ENCODE results near the gene ILKAP.
A peak's percentile ranks its signal among the peaks of the same experiment; 100 is the strongest.

The ILKAP gene

DNA sequence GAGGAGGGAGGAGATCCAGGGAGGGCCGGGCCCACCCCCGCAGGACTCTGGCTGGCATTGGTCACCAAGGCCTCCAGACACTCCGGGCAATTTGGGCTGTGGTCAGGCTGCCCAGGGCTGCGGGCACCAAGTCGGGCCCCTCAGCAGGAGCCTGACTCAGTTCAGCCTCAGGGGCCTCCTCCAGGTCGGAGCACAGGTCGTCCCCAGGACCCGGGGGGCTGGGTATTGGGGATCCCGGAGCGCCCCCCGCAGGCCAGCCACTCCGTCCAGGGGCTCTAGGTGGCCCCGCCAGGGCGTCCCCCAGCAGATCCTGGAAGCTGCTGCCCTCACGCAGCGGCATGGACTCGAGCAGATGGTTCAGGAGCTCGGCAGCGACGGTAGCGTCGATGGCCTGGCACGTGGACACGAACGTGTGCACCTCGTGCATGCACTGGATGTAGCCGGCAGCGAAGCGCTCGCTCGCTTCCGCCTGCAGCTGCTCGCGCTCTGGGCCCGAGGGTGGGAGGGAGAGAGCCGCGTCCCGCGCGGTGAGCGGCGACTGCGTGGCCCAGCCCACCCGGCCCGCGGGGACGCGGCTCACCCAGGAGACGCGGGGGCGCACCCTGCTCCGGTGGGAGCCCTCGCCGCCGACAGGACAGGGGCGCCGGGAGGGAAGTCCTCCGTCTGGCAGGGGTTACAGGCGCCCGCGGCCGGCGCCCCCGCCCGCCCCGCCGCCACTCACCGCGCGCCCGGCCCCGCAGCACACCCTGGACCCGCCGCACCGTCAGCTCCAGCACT, 35.5 kb upstream of the ILKAP start:
- H3K4me3 ChIP-seq (replicated peaks; ENCODE audit: insufficient read depth, low read length): peak overlapping the region; percentile 67

DNA sequence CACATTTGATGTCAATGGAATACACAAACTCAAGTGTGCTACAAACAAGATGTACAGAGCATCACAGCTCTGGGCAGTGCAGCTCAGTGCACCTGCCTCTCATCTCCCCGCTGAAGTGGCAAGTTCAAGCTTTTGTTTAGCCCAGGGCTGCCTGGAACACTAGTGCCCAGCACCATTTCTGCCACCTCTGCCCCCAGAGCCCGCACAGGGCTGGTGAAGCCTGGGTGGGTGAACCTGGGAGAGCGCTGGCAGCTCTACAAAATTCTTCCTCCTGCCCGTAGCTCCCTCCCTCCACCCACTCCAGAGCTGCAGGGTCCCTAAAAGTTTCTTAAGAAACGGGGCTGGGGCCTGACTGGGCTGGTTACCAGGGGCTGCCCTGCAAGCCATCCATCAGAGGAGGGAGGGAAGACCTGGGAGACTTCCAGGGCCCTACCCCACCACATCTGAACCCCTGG, 34.8 kb upstream of the ILKAP start:
- DNase-seq (ENCODE audit: low read depth in 1 of 2, low spot score in 1 of 2): no peak
- H3K27me3 ChIP-seq (ENCODE audit: insufficient read depth, poor library complexity, severe bottlenecking): no peaks in the 10 kb centered on the region
- no peak overlapping the region for H3K27ac ChIP-seq (replicated peaks)
- no peak overlapping the region; the same call in 1 of the 2 replicates for H3K4me3 ChIP-seq (replicated peaks; ENCODE audit: insufficient read depth, low read length)
- TF ChIP-seq, protein P1, sequence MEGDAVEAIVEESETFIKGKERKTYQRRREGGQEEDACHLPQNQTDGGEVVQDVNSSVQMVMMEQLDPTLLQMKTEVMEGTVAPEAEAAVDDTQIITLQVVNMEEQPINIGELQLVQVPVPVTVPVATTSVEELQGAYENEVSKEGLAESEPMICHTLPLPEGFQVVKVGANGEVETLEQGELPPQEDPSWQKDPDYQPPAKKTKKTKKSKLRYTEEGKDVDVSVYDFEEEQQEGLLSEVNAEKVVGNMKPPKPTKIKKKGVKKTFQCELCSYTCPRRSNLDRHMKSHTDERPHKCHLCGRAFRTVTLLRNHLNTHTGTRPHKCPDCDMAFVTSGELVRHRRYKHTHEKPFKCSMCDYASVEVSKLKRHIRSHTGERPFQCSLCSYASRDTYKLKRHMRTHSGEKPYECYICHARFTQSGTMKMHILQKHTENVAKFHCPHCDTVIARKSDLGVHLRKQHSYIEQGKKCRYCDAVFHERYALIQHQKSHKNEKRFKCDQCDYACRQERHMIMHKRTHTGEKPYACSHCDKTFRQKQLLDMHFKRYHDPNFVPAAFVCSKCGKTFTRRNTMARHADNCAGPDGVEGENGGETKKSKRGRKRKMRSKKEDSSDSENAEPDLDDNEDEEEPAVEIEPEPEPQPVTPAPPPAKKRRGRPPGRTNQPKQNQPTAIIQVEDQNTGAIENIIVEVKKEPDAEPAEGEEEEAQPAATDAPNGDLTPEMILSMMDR (IDR thresholded peaks at IDR 0.05; ENCODE audit: insufficient read depth, low read length): no peak
- TF ChIP-seq, protein P2, sequence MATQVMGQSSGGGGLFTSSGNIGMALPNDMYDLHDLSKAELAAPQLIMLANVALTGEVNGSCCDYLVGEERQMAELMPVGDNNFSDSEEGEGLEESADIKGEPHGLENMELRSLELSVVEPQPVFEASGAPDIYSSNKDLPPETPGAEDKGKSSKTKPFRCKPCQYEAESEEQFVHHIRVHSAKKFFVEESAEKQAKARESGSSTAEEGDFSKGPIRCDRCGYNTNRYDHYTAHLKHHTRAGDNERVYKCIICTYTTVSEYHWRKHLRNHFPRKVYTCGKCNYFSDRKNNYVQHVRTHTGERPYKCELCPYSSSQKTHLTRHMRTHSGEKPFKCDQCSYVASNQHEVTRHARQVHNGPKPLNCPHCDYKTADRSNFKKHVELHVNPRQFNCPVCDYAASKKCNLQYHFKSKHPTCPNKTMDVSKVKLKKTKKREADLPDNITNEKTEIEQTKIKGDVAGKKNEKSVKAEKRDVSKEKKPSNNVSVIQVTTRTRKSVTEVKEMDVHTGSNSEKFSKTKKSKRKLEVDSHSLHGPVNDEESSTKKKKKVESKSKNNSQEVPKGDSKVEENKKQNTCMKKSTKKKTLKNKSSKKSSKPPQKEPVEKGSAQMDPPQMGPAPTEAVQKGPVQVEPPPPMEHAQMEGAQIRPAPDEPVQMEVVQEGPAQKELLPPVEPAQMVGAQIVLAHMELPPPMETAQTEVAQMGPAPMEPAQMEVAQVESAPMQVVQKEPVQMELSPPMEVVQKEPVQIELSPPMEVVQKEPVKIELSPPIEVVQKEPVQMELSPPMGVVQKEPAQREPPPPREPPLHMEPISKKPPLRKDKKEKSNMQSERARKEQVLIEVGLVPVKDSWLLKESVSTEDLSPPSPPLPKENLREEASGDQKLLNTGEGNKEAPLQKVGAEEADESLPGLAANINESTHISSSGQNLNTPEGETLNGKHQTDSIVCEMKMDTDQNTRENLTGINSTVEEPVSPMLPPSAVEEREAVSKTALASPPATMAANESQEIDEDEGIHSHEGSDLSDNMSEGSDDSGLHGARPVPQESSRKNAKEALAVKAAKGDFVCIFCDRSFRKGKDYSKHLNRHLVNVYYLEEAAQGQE (IDR thresholded peaks at IDR 0.05; ENCODE audit: insufficient replicate concordance, low read depth): no peak
- no peak for TF ChIP-seq GABPA (IDR thresholded peaks at IDR 0.05; ENCODE audit: low read depth)

More for the DNA sequence above, 35.5 kb upstream of the ILKAP start:
- Histone ChIP-seq H3K27ac (replicated peaks) (no peak overlapping the region), H3K27me3 (ENCODE audit: insufficient read depth, poor library complexity, severe bottlenecking) (no peaks in the 10 kb centered on the region)
- peak; percentile 38; the same call in 1 of the 2 replicates for TF ChIP-seq POLR2AphosphoS5 (IDR thresholded peaks at IDR 0.05; ENCODE audit: low read depth)
- TF ChIP-seq GABPA (IDR thresholded peaks at IDR 0.05; ENCODE audit: low read depth): no peak
- DNase-seq (ENCODE audit: low read depth in 1 of 2, low spot score in 1 of 2): peak; percentile 48 to 56

DNA sequence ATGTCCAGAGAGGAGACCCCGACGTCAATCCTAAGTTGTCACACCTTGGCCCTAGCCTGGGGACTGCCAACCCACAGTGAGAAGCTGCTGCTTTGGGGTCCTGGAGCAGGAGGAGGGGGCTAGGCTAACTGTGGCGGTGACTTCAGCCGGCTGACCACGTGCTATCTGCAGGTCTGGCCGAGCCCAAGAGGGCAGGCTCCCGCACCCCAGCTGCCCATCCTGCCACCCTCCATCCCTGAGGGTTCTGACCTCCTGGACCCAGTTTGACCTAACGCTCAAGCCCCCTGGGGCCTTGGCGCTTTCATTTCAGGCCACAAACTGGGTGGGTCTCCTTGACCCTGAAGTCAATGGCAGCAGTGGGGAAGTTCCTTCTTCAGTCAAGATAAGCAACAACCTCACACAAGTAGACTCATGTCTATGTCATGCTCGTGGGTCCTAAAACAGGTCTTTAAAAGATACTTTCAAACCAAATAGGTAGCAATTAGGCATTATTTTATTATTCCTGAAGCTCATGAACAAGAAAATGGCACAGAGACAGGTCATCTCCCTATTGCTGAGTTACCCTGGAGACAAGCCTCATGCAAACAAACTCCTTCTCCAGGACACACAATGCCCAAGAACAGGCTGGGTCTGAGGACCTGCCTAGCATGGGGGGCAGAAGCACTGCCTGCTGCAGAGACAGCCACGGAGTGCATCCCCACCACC, 34.1 kb upstream of the ILKAP start:
- TF ChIP-seq SPI1 (IDR thresholded peaks at IDR 0.05; ENCODE audit: borderline replicate concordance, low read depth) (no peak), POLR2AphosphoS5 (IDR thresholded peaks at IDR 0.05; ENCODE audit: low read depth) (no peak), GABPA (IDR thresholded peaks at IDR 0.05; ENCODE audit: low read depth) (no peak)
- TF ChIP-seq, protein P2 (IDR thresholded peaks at IDR 0.05; ENCODE audit: insufficient replicate concordance, low read depth): no peak
- TF ChIP-seq, protein P1 (IDR thresholded peaks at IDR 0.05; ENCODE audit: insufficient read depth, low read length): no peak
- Histone ChIP-seq H3K4me3 (replicated peaks; ENCODE audit: insufficient read depth, low read length) (no peak overlapping the region), H3K27ac (replicated peaks) (no peak overlapping the region), H3K27me3 (ENCODE audit: insufficient read depth, poor library complexity, severe bottlenecking) (no peaks in the 10 kb centered on the region)
- no peak for DNase-seq (ENCODE audit: low read depth in 1 of 2, low spot score in 1 of 2)

DNA sequence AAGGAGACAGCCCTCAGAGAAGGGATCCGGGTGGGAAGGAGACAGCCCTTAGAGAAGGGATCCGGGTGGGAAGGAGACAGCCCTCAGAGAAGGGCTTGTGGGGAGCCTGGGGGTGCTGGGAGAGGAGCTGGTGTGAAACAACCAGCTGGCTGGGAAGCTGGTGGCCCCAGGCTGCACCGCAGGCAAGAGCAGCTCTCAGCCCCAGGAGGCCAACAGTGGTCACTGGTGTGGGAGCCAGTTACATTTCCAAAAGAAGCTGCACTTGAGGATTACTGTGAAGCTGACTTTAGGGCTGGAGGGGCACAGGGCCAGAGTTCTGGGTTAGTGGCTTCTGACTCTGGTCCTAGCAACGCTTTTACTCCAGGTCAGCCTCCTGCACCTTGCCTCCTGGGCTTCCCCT, 33.1 kb upstream of the ILKAP start:
- TF ChIP-seq POLR2AphosphoS5 (IDR thresholded peaks at IDR 0.05; ENCODE audit: low read depth) (no peak), SPI1 (IDR thresholded peaks at IDR 0.05; ENCODE audit: borderline replicate concordance, low read depth) (no peak), GABPA (IDR thresholded peaks at IDR 0.05; ENCODE audit: low read depth) (no peak)
- TF ChIP-seq, protein P2 (IDR thresholded peaks at IDR 0.05; ENCODE audit: insufficient replicate concordance, low read depth): no peak
- TF ChIP-seq, protein P1 (IDR thresholded peaks at IDR 0.05; ENCODE audit: insufficient read depth, low read length): no peak
- Histone ChIP-seq H3K27me3 (ENCODE audit: insufficient read depth, poor library complexity, severe bottlenecking) (no peaks in the 10 kb centered on the region), H3K27ac (replicated peaks) (no peak overlapping the region), H3K4me3 (replicated peaks; ENCODE audit: insufficient read depth, low read length) (no peak overlapping the region)
- DNase-seq (ENCODE audit: low read depth in 1 of 2, low spot score in 1 of 2): no peak
